Measurements from ENCODE around the gene FRMD4A.

Gene FRMD4A

GRCh38 chr10:13970957-13971353 lies 359.8 kb downstream of the FRMD4A start:
- Histone ChIP-seq H3K4me3 (ENCODE audit: low read depth in 1 of 2, low read length in 2 of 2) (no peak overlapping the region), H3K4me2 (ENCODE audit: insufficient read depth, low read length) (no peak overlapping the region), H3K27me3 (ENCODE audit: insufficient read depth, low read length, poor library complexity) (no peaks in the 10 kb centered on the region), H3K27ac (ENCODE audit: low read length) (no peak overlapping the region), H3K4me1 (ENCODE audit: insufficient read depth, low read length) (no peaks in the 10 kb centered on the region), H3K79me2 (ENCODE audit: insufficient read depth, low read length) (no peaks in the 10 kb centered on the region), H3K9me3 (ENCODE audit: insufficient read depth, low read length, severe bottlenecking) (no peaks in the 10 kb centered on the region), H2AFZ (ENCODE audit: low read depth, low read length) (no peak overlapping the region), H4K20me1 (ENCODE audit: insufficient read depth, low read length) (no peaks in the 10 kb centered on the region), H3K9ac (ENCODE audit: low read depth, low read length) (no peak overlapping the region), H3K36me3 (ENCODE audit: insufficient read depth, low read length) (no peaks in the 10 kb centered on the region)
- TF ChIP-seq EZH2 (IDR thresholded peaks at IDR 0.05; ENCODE audit: borderline replicate concordance, low read depth, low read length, severe bottlenecking): no peak
- TF ChIP-seq, protein P1, sequence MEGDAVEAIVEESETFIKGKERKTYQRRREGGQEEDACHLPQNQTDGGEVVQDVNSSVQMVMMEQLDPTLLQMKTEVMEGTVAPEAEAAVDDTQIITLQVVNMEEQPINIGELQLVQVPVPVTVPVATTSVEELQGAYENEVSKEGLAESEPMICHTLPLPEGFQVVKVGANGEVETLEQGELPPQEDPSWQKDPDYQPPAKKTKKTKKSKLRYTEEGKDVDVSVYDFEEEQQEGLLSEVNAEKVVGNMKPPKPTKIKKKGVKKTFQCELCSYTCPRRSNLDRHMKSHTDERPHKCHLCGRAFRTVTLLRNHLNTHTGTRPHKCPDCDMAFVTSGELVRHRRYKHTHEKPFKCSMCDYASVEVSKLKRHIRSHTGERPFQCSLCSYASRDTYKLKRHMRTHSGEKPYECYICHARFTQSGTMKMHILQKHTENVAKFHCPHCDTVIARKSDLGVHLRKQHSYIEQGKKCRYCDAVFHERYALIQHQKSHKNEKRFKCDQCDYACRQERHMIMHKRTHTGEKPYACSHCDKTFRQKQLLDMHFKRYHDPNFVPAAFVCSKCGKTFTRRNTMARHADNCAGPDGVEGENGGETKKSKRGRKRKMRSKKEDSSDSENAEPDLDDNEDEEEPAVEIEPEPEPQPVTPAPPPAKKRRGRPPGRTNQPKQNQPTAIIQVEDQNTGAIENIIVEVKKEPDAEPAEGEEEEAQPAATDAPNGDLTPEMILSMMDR (IDR thresholded peaks at IDR 0.05; ENCODE audit: borderline replicate concordance, extremely low read depth, low read length, poor library complexity, severe bottlenecking): no peak
- DNase-seq (no peak), ATAC-seq (ENCODE audit: insufficient read depth, low read depth) (no peak)

- no peak for ATAC-seq (ENCODE audit: insufficient read depth, low read depth)
- TF ChIP-seq, protein P1 (IDR thresholded peaks at IDR 0.05; ENCODE audit: borderline replicate concordance, extremely low read depth, low read length, poor library complexity, severe bottlenecking): no peak
- TF ChIP-seq EZH2 (IDR thresholded peaks at IDR 0.05; ENCODE audit: borderline replicate concordance, low read depth, low read length, severe bottlenecking): no peak
Observed at GRCh38 chr10:13970236-13970956, 360.3 kb downstream of the FRMD4A start.

DNA sequence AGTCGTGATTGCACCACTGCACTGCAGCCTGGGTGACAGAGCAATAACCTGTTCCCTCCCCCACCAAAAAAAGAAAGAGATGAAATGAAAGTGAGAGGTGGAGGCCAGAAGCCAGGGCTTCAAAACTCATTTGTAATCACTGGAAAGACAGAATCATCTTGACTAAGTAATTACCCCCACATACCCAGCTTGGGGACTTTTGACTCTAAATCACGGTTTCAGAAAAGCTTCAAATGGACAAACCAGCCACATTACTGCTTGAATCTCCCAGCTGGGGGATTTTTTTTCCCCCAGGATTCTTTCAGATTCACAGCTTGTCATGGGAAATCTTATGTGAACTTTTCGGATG lies 361.0 kb downstream of the FRMD4A start:
- no peaks in the 10 kb centered on the region for H3K36me3 ChIP-seq (ENCODE audit: insufficient read depth, low read length)
- H3K4me1 ChIP-seq (ENCODE audit: insufficient read depth, low read length): no peaks in the 10 kb centered on the region
- TF ChIP-seq, protein P1 (IDR thresholded peaks at IDR 0.05; ENCODE audit: borderline replicate concordance, extremely low read depth, low read length, poor library complexity, severe bottlenecking): no peak
- TF ChIP-seq EZH2 (IDR thresholded peaks at IDR 0.05; ENCODE audit: borderline replicate concordance, low read depth, low read length, severe bottlenecking): no peak
- no peaks in the 10 kb centered on the region for H3K27me3 ChIP-seq (ENCODE audit: insufficient read depth, low read length, poor library complexity)
- H3K4me3 ChIP-seq (ENCODE audit: low read depth in 1 of 2, low read length in 2 of 2): no peak overlapping the region
- H4K20me1 ChIP-seq (ENCODE audit: insufficient read depth, low read length): no peaks in the 10 kb centered on the region
- H3K9me3 ChIP-seq (ENCODE audit: insufficient read depth, low read length, severe bottlenecking): no peaks in the 10 kb centered on the region
- H3K27ac ChIP-seq (ENCODE audit: low read length): no peak overlapping the region
- H3K9ac ChIP-seq (ENCODE audit: low read depth, low read length): no peak overlapping the region
- no peak for ATAC-seq (ENCODE audit: insufficient read depth, low read depth)
- H2AFZ ChIP-seq (ENCODE audit: low read depth, low read length): no peak overlapping the region
- no peak overlapping the region for H3K4me2 ChIP-seq (ENCODE audit: insufficient read depth, low read length)
- H3K79me2 ChIP-seq (ENCODE audit: insufficient read depth, low read length): no peaks in the 10 kb centered on the region
- no peak for DNase-seq

More at GRCh38 chr10:13970236-13970956, 360.3 kb downstream of the FRMD4A start:
- no peak for DNase-seq
- H3K4me1 ChIP-seq (ENCODE audit: insufficient read depth, low read length): no peaks in the 10 kb centered on the region
- no peak overlapping the region for H3K4me2 ChIP-seq (ENCODE audit: insufficient read depth, low read length)
- no peak overlapping the region for H2AFZ ChIP-seq (ENCODE audit: low read depth, low read length)
- no peaks in the 10 kb centered on the region for H4K20me1 ChIP-seq (ENCODE audit: insufficient read depth, low read length)
- H3K79me2 ChIP-seq (ENCODE audit: insufficient read depth, low read length): no peaks in the 10 kb centered on the region
- H3K27ac ChIP-seq (ENCODE audit: low read length): no peak overlapping the region
- H3K9ac ChIP-seq (ENCODE audit: low read depth, low read length): no peak overlapping the region
- no peaks in the 10 kb centered on the region for H3K36me3 ChIP-seq (ENCODE audit: insufficient read depth, low read length)
- H3K9me3 ChIP-seq (ENCODE audit: insufficient read depth, low read length, severe bottlenecking): no peaks in the 10 kb centered on the region
- no peak overlapping the region for H3K4me3 ChIP-seq (ENCODE audit: low read depth in 1 of 2, low read length in 2 of 2)
- no peaks in the 10 kb centered on the region for H3K27me3 ChIP-seq (ENCODE audit: insufficient read depth, low read length, poor library complexity)
